Measurements from ENCODE around the gene RECQL5.

DNA sequence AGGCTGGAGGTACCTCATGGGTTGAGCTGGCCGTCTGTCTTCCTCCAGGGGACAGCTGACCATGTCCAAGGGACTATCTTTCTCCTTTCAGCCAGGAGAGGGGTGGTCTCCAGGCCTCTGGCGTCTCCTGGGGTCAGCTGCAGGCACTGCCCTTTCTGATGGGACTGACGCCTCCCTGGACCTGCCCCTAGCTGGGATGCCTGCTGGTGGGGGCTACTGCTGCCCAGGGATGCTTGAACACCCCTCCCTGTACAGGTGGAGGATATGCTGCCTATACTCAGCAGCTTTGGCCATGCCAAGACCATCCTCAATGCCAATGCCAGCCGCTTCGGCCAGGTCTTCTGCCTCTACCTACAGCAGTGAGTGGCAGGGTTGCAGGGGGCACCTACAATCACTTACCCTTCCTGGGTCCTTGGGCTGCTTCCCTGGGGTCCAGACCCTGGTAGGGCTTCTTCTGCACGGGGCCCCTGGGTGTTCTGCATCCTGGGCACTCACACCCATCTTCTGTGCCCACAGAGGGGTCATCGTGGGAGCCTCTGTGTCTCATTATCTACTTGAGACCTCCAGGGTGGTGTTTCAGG lies 75.1 kb downstream of the RECQL5 start:
- no peak for TF ChIP-seq POLR2AphosphoS5 (IDR thresholded peaks at IDR 0.05; ENCODE audit: low read depth, low read length)
- no peak for TF ChIP-seq TAF1 (IDR thresholded peaks at IDR 0.05; ENCODE audit: borderline replicate concordance, low read depth, low read length)

Measured in GM12892 (cell line).